K562 (cell line): ENCODE measurements around the gene CTCFL. TPM values are rescaled to one million over a fixed set of nuclear protein-coding genes. Genes with fewer than 3 reads are reported as not detected.

ENCODE experiments used
- BACH1 ChIP-seq: fragments of 200-800 bp; sonication (Bioruptor generic); IDR thresholded peaks from 2 replicates; pipeline ENCODE4 v1.6.1; 2016; ENCODE audit warnings: missing genetic modification characterization, missing compliant biosample characterization
- CBFA2T2 ChIP-seq: fragments of 450-650 bp; conservative IDR thresholded peaks from 2 replicates; pipeline ENCODE4 v1.6.1; 2017; ENCODE audit warnings: mild to moderate bottlenecking
- CHD2 ChIP-seq: IDR thresholded peaks from 2 replicates; pipeline ENCODE4 v1.6.1; 2011; ENCODE audit warnings: low read depth, low read length
- DMBX1 ChIP-seq: fragments of 250-450 bp; sonication (Bioruptor Pico); IDR thresholded peaks from 2 replicates; pipeline ENCODE4 v1.8.0; 2022; ENCODE audit warnings: inconsistent platforms, mild to moderate bottlenecking, moderate library complexity, borderline replicate concordance
- EHMT2 ChIP-seq: fragments of 450-650 bp; IDR thresholded peaks from 2 replicates; pipeline ENCODE4 v1.6.1; 2018; ENCODE audit warnings: antibody characterized with exemption
- FOXA1 ChIP-seq: fragments of 450-650 bp; IDR thresholded peaks from 2 replicates; pipeline ENCODE4 v1.6.1; 2016; ENCODE audit warnings: mild to moderate bottlenecking, borderline replicate concordance
- HSF4 ChIP-seq: fragments of 250-450 bp; sonication (Bioruptor Pico); IDR thresholded peaks from 2 replicates; pipeline ENCODE4 v2.1.2; 2022; ENCODE audit warnings: mild to moderate bottlenecking, moderate library complexity, borderline replicate concordance
- LEF1 ChIP-seq: fragments of 450-650 bp; IDR thresholded peaks from 2 replicates; pipeline ENCODE4 v1.6.1; 2016; ENCODE audit warnings: mild to moderate bottlenecking
- NFE2 ChIP-seq: IDR thresholded peaks from 2 replicates; pipeline ENCODE4 v1.6.1; 2014; ENCODE audit warnings: antibody characterized with exemption, low read depth
- NFIC ChIP-seq: fragments of 450-650 bp; IDR thresholded peaks from 2 replicates; pipeline ENCODE4 v1.6.1; 2017; ENCODE audit warnings: mild to moderate bottlenecking, inconsistent platforms
- NR2C1 ChIP-seq, 2 experiments: fragments of 450-650 bp; IDR thresholded peaks; 2 replicates each; pipeline ENCODE4 v1.6.1; 2017; ENCODE audit warnings: mild to moderate bottlenecking in 2 of 2, antibody characterized with exemption in 1 of 2, inconsistent platforms in 1 of 2, missing compliant biosample characterization in 1 of 2, missing genetic modification characterization in 1 of 2
- POLR2A ChIP-seq: fragments of 450-650 bp; conservative IDR thresholded peaks from 2 replicates; pipeline ENCODE4 v1.6.1; 2016
- PRMT5 ChIP-seq: sonication (generic); formaldehyde crosslinking; IDR thresholded peaks from 2 replicates; pipeline ENCODE4 v1.5.0; 2020; ENCODE audit warnings: missing genetic modification reagents
- SMARCE1 ChIP-seq: fragments of 450-650 bp; IDR thresholded peaks from 2 replicates; pipeline ENCODE4 v1.7.1; 2016; ENCODE audit warnings: mild to moderate bottlenecking
- SRSF1 ChIP-seq: fragments of 200-400 bp; formaldehyde crosslinking; IDR thresholded peaks from 2 replicates; pipeline ENCODE4 v1.6.1; 2017; ENCODE audit warnings: mild to moderate bottlenecking, low read depth, low read length, moderate library complexity
- ZNF282 ChIP-seq: sonication (generic); formaldehyde crosslinking; IDR thresholded peaks from 2 replicates; pipeline ENCODE4 v1.8.1; 2023; ENCODE audit warnings: missing genetic modification reagents
- ZNF584 ChIP-seq: fragments of 200-800 bp; sonication (Bioruptor generic); IDR thresholded peaks from 2 replicates; pipeline ENCODE4 v1.6.1; 2016; ENCODE audit warnings: low read depth, mild to moderate bottlenecking, missing genetic modification characterization, missing compliant biosample characterization
- ZNF696 ChIP-seq: fragments of 250-450 bp; sonication (Bioruptor Pico); conservative IDR thresholded peaks from 2 replicates; pipeline ENCODE4 v1.4.0; 2020; ENCODE audit warnings: mild to moderate bottlenecking, moderate library complexity
- polyA plus RNA-seq, 8 experiments: library from polyadenylated mRNA; depleted of rRNA in 4 of 8; stranded (reverse) in 5 of 8; unstranded in 3 of 8; fragments of >200 nt; fragmentation: Nextera tagmentation in 2 of 8; fragmentation: Illumina TruSeq in 1 of 8; extraction: Ambion mirVana in 2 of 8; extraction: Trizol in 1 of 8; gene quantifications; 2 replicates each; pipeline versions ENCODE4 v1.2.1 to v1.2.3, GENCODE V29; 2011 to 2014; ENCODE audit warnings: inconsistent platforms in 1 of 8, missing spikeins in 1 of 8
- total RNA-seq, 7 experiments: library from RNA; depleted of rRNA in 6 of 7; stranded (reverse); fragments of >200 nt in 6 of 7; fragmentation: Illumina TruSeq in 2 of 7; extraction: Trizol in 2 of 7; gene quantifications; 2 replicates each; pipeline versions ENCODE4 v1.2.1 to v1.2.3, GENCODE V29; 2011 to 2021; ENCODE audit warnings: low replicate concordance in 1 of 7
- TF ChIP-seq, protein P1 (sequence below): fragments of 450-650 bp; IDR thresholded peaks from 2 replicates; pipeline ENCODE4 v1.6.1; 2017; ENCODE audit warnings: mild to moderate bottlenecking, moderate library complexity
- TF ChIP-seq, protein P2 (sequence below): sonication (generic); formaldehyde crosslinking; IDR thresholded peaks from 2 replicates; pipeline ENCODE4 v1.8.0; 2022; ENCODE audit warnings: mild to moderate bottlenecking, low read depth, missing genetic modification reagents
- TF ChIP-seq, protein P3 (sequence below): sonication (generic); formaldehyde crosslinking; IDR thresholded peaks from 2 replicates; pipeline ENCODE4 v1.9.0; 2022; ENCODE audit warnings: mild to moderate bottlenecking, missing genetic modification reagents
- TF ChIP-seq, protein P4 (sequence below): fragments of 450-650 bp; IDR thresholded peaks from 2 replicates; pipeline ENCODE4 v1.6.1; 2014; ENCODE audit warnings: low read depth, mild to moderate bottlenecking, moderate library complexity, borderline replicate concordance

CTCFL gene
- total and polyA plus RNA-seq, 9 of the 15 experiments (the other 6 are each of a cell fraction or from before 2014, with no cell fraction given): 42.4 to 188 (median 111) TPM

DNA sequence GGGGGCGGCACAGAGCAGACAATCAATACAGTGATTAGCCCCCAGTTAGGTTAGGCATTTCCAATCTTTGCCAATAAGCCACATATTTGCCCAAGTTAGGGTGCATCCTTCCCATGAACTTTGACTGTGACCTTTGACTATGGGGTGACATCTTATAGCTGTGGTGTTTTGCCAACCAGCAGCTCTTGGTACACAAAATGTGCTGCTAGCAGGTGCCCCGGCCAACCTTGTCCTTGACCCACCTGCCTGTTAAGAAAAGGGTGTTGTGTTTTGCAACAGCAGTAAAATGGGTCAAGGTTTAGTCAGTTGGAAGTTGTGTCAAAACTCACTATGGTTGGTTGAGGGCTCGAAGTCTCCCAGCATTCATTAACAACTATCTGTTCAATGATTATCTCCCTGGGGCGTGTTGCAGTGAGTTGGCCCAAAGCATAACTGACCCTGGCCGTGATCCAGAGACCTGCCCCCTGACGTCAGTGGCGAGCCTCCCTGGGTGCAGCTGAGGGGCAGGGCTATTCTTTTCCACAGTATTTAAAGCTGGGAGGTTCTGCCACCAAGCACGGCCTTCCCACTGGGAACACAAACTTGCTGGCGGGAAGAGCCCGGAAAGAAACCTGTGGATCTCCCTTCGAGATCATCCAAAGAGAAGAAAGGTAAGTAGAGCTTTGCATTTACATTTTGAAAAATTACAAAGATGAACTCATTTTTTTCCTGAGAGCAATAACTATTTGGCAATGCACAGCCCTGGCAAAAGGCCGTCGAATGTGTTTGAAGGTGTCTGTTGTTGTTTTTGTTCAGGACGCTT is 35.8 kb upstream of the CTCFL start, which contains the start of gene PCK1 (continued):
- TF ChIP-seq, protein P1, sequence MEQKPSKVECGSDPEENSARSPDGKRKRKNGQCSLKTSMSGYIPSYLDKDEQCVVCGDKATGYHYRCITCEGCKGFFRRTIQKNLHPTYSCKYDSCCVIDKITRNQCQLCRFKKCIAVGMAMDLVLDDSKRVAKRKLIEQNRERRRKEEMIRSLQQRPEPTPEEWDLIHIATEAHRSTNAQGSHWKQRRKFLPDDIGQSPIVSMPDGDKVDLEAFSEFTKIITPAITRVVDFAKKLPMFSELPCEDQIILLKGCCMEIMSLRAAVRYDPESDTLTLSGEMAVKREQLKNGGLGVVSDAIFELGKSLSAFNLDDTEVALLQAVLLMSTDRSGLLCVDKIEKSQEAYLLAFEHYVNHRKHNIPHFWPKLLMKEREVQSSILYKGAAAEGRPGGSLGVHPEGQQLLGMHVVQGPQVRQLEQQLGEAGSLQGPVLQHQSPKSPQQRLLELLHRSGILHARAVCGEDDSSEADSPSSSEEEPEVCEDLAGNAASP: no peak
- TF ChIP-seq ZNF584 (CRISPR knock-in tag): peak; percentile 69; the same call in 1 of the 2 replicates
- TF ChIP-seq, protein P2, sequence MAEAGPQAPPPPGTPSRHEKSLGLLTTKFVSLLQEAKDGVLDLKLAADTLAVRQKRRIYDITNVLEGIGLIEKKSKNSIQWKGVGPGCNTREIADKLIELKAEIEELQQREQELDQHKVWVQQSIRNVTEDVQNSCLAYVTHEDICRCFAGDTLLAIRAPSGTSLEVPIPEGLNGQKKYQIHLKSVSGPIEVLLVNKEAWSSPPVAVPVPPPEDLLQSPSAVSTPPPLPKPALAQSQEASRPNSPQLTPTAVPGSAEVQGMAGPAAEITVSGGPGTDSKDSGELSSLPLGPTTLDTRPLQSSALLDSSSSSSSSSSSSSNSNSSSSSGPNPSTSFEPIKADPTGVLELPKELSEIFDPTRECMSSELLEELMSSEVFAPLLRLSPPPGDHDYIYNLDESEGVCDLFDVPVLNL: no peak
- no peak for TF ChIP-seq CHD2
- TF ChIP-seq SRSF1: no peak
- peak; percentile 78 for TF ChIP-seq NFE2
- TF ChIP-seq FOXA1: no peak
- TF ChIP-seq NR2C1 (IDR thresholded peaks at IDR 0.05): peak; percentile 61
- peak; percentile 79 for TF ChIP-seq NR2C1 (tag; IDR thresholded peaks at IDR 0.05)
- TF ChIP-seq ZNF282: no peak
- no peak for TF ChIP-seq POLR2A
- peak; percentile 52 for TF ChIP-seq LEF1
- peak; percentile 35; the same call in 1 of the 2 replicates for TF ChIP-seq SMARCE1
- 0 out of 2 replicates have a peak, but pooled peaks have one; percentile 28 for TF ChIP-seq BACH1 (tag)
- TF ChIP-seq CBFA2T2: peak; percentile 39; the same call in 1 of the 2 replicates
- TF ChIP-seq NFIC: peak; percentile 96
- TF ChIP-seq ZNF696 (CRISPR knock-in tag): no peak
- peak; percentile 78; the same call in 1 of the 2 replicates for TF ChIP-seq EHMT2
- TF ChIP-seq, protein P3, sequence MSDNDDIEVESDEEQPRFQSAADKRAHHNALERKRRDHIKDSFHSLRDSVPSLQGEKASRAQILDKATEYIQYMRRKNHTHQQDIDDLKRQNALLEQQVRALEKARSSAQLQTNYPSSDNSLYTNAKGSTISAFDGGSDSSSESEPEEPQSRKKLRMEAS: no peak
- TF ChIP-seq PRMT5 (CRISPR knock-in tag): no peak
- TF ChIP-seq DMBX1: 0 out of 2 replicates have a peak, but pooled peaks have one; percentile 16
- TF ChIP-seq, protein P4, sequence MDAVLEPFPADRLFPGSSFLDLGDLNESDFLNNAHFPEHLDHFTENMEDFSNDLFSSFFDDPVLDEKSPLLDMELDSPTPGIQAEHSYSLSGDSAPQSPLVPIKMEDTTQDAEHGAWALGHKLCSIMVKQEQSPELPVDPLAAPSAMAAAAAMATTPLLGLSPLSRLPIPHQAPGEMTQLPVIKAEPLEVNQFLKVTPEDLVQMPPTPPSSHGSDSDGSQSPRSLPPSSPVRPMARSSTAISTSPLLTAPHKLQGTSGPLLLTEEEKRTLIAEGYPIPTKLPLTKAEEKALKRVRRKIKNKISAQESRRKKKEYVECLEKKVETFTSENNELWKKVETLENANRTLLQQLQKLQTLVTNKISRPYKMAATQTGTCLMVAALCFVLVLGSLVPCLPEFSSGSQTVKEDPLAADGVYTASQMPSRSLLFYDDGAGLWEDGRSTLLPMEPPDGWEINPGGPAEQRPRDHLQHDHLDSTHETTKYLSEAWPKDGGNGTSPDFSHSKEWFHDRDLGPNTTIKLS: peak; percentile 72; the same call in 1 of the 2 replicates
- TF ChIP-seq HSF4: no peak
